Uterus (tissue), 2 donors: Measurements from ENCODE around the gene THRB.

Experiments used
- POLR2A ChIP-seq, 2 donors: fragments of 450-650 bp; IDR thresholded peaks; one replicate each; pipeline ENCODE4 v1.6.1; 2016; ENCODE audit warnings: antibody characterized with exemption in 2 of 2, mild to moderate bottlenecking in 1 of 2, moderate library complexity in 1 of 2
- TF ChIP-seq, protein P1 (sequence below), 4 experiments: fragments of 200-600 bp in 2 of 4; fragments of 450-650 bp in 2 of 4; sonication (generic) in 2 of 4; IDR thresholded peaks; one replicate each; pipeline ENCODE4 v1.5.1; 2016 to 2019; ENCODE audit warnings: antibody characterized with exemption in 4 of 4, mild to moderate bottlenecking in 2 of 4, moderate library complexity in 1 of 4

- TF ChIP-seq, protein P1, sequence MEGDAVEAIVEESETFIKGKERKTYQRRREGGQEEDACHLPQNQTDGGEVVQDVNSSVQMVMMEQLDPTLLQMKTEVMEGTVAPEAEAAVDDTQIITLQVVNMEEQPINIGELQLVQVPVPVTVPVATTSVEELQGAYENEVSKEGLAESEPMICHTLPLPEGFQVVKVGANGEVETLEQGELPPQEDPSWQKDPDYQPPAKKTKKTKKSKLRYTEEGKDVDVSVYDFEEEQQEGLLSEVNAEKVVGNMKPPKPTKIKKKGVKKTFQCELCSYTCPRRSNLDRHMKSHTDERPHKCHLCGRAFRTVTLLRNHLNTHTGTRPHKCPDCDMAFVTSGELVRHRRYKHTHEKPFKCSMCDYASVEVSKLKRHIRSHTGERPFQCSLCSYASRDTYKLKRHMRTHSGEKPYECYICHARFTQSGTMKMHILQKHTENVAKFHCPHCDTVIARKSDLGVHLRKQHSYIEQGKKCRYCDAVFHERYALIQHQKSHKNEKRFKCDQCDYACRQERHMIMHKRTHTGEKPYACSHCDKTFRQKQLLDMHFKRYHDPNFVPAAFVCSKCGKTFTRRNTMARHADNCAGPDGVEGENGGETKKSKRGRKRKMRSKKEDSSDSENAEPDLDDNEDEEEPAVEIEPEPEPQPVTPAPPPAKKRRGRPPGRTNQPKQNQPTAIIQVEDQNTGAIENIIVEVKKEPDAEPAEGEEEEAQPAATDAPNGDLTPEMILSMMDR (IDR thresholded peaks at IDR 0.05), result peak; percentile 38 to 55 (median 44)
- no peak for TF ChIP-seq POLR2A (IDR thresholded peaks at IDR 0.05)
Observed at GRCh38 chr3:24496529-24497482, 2.2 kb upstream of the THRB start.
